ENCODE data around the gene SRPK1.

DNA sequence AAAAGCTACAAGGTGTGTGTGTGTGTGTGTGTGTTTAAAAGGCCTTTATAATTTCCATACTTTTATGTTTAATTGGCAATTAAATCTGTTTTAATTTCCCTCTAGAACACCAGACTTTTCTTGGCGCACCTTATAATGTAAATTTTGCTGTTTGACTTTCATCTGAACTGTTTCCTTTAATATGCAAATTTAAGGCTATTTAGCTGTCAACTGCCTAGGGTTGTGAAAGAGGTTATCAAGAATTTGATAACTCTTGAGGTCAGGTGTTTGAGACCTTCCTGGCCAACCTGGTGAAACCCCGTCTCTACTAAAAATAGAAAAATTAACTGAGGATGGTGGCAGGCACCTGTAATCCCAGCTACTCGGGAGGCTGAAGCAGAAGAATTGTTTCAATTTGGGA, 119.8 kb downstream of the SRPK1 start:
- TF ChIP-seq, protein P1, sequence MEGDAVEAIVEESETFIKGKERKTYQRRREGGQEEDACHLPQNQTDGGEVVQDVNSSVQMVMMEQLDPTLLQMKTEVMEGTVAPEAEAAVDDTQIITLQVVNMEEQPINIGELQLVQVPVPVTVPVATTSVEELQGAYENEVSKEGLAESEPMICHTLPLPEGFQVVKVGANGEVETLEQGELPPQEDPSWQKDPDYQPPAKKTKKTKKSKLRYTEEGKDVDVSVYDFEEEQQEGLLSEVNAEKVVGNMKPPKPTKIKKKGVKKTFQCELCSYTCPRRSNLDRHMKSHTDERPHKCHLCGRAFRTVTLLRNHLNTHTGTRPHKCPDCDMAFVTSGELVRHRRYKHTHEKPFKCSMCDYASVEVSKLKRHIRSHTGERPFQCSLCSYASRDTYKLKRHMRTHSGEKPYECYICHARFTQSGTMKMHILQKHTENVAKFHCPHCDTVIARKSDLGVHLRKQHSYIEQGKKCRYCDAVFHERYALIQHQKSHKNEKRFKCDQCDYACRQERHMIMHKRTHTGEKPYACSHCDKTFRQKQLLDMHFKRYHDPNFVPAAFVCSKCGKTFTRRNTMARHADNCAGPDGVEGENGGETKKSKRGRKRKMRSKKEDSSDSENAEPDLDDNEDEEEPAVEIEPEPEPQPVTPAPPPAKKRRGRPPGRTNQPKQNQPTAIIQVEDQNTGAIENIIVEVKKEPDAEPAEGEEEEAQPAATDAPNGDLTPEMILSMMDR (IDR thresholded peaks at IDR 0.05): no peak
- TF ChIP-seq POLR2A (IDR thresholded peaks at IDR 0.05): no peak
